HEK293 (cell line): ENCODE measurements around the gene TIMM50.

ENCODE experiments used
- BCL11A ChIP-seq: fragments of 450-650 bp; formaldehyde crosslinking; IDR thresholded peaks from 2 replicates; pipeline ENCODE4 v1.5.1; 2016; ENCODE audit warnings: low read depth, missing biosample characterization, missing genetic modification characterization
- GLIS2 ChIP-seq: fragments of 450-650 bp; formaldehyde crosslinking; IDR thresholded peaks from 2 replicates; pipeline ENCODE4 v1.5.1; 2016; ENCODE audit warnings: missing biosample characterization, missing genetic modification characterization
- HOXA7 ChIP-seq: sonication (generic); formaldehyde crosslinking; IDR thresholded peaks from 2 replicates; pipeline ENCODE4 v1.8.1; 2022; ENCODE audit warnings: missing genetic modification reagents, borderline replicate concordance
- OSR2 ChIP-seq: fragments of 450-650 bp; formaldehyde crosslinking; IDR thresholded peaks from 2 replicates; pipeline ENCODE4 v1.5.1; 2016; ENCODE audit warnings: missing biosample characterization, missing genetic modification characterization
- ZBTB17 ChIP-seq: fragments of 450-650 bp; formaldehyde crosslinking; IDR thresholded peaks from 2 replicates; pipeline ENCODE4 v1.5.1; 2016; ENCODE audit warnings: missing biosample characterization, missing genetic modification characterization
- ZBTB48 ChIP-seq: fragments of 450-650 bp; formaldehyde crosslinking; IDR thresholded peaks from 2 replicates; pipeline ENCODE4 v1.5.1; 2016; ENCODE audit warnings: missing biosample characterization, missing genetic modification characterization
- ZIC2 ChIP-seq: fragments of 450-650 bp; formaldehyde crosslinking; IDR thresholded peaks from 2 replicates; pipeline ENCODE4 v1.5.1; 2016; ENCODE audit warnings: missing biosample characterization, missing genetic modification characterization
- ZNF341 ChIP-seq: fragments of 450-650 bp; formaldehyde crosslinking; IDR thresholded peaks from 2 replicates; pipeline ENCODE4; 2016; ENCODE audit warnings: low read depth, missing biosample characterization, missing genetic modification characterization
- ZNF350 ChIP-seq: fragments of 450-650 bp; formaldehyde crosslinking; IDR thresholded peaks from 2 replicates; pipeline ENCODE4 v1.5.0; 2017; ENCODE audit warnings: missing biosample characterization, mild to moderate bottlenecking, missing genetic modification characterization
- ZNF366 ChIP-seq: fragments of 450-650 bp; formaldehyde crosslinking; conservative IDR thresholded peaks from 2 replicates; pipeline ENCODE4 v1.5.1; 2016; ENCODE audit warnings: missing biosample characterization, missing genetic modification characterization
- ZNF561 ChIP-seq: fragments of 450-650 bp; IDR thresholded peaks from 2 replicates; pipeline ENCODE4 v1.5.1; 2018; ENCODE audit warnings: missing biosample characterization, missing genetic modification characterization, borderline replicate concordance
- ZNF654 ChIP-seq: fragments of 450-650 bp; formaldehyde crosslinking; IDR thresholded peaks from 2 replicates; pipeline ENCODE4 v1.5.1; 2016; ENCODE audit warnings: low read depth, missing biosample characterization, missing genetic modification characterization
- ZNF660 ChIP-seq: fragments of 450-650 bp; IDR thresholded peaks from 2 replicates; pipeline ENCODE4 v1.5.1; 2018; ENCODE audit warnings: missing biosample characterization, mild to moderate bottlenecking, missing genetic modification characterization
- ZNF707 ChIP-seq: fragments of 450-650 bp; formaldehyde crosslinking; IDR thresholded peaks from 2 replicates; pipeline ENCODE4 v1.5.1; 2016; ENCODE audit warnings: missing biosample characterization, missing genetic modification characterization
- ZNF830 ChIP-seq: fragments of 450-650 bp; IDR thresholded peaks from 2 replicates; pipeline ENCODE4 v1.5.0; 2018; ENCODE audit warnings: missing biosample characterization, missing genetic modification characterization, low read depth, mild to moderate bottlenecking, moderate library complexity
- ZSCAN23 ChIP-seq: fragments of 450-650 bp; formaldehyde crosslinking; IDR thresholded peaks from 2 replicates; pipeline ENCODE4 v1.5.1; 2016; ENCODE audit warnings: missing biosample characterization, missing genetic modification characterization
- ZSCAN30 ChIP-seq: fragments of 450-650 bp; IDR thresholded peaks from 2 replicates; pipeline ENCODE4 v1.5.1; 2018; ENCODE audit warnings: missing biosample characterization, mild to moderate bottlenecking, missing genetic modification characterization, moderate library complexity
- TF ChIP-seq, protein P1 (sequence below): fragments of 450-650 bp; IDR thresholded peaks from 2 replicates; pipeline ENCODE4 v1.5.1; 2018; ENCODE audit warnings: missing biosample characterization, mild to moderate bottlenecking, missing genetic modification characterization
- TF ChIP-seq, protein P2 (sequence below): fragments of 450-650 bp; formaldehyde crosslinking; IDR thresholded peaks from 2 replicates; pipeline ENCODE4 v1.5.1; 2016; ENCODE audit warnings: missing biosample characterization, missing genetic modification characterization
- TF ChIP-seq, protein P3 (sequence below): fragments of 450-650 bp; formaldehyde crosslinking; optimal IDR thresholded peaks from 2 replicates; pipeline ENCODE3; 2016; ENCODE audit warnings: missing biosample characterization, mild to moderate bottlenecking, missing genetic modification characterization
- TF ChIP-seq, protein P4 (sequence below): fragments of 450-650 bp; formaldehyde crosslinking; conservative IDR thresholded peaks from 2 replicates; pipeline ENCODE4 v1.5.1; 2016; ENCODE audit warnings: low read depth, missing biosample characterization, missing genetic modification characterization
- TF ChIP-seq, protein P5 (sequence below): sonication (generic); formaldehyde crosslinking; IDR thresholded peaks from 2 replicates; pipeline ENCODE4 v1.8.1; 2022; ENCODE audit warnings: mild to moderate bottlenecking, moderate library complexity, missing genetic modification reagents

TIMM50 gene

DNA sequence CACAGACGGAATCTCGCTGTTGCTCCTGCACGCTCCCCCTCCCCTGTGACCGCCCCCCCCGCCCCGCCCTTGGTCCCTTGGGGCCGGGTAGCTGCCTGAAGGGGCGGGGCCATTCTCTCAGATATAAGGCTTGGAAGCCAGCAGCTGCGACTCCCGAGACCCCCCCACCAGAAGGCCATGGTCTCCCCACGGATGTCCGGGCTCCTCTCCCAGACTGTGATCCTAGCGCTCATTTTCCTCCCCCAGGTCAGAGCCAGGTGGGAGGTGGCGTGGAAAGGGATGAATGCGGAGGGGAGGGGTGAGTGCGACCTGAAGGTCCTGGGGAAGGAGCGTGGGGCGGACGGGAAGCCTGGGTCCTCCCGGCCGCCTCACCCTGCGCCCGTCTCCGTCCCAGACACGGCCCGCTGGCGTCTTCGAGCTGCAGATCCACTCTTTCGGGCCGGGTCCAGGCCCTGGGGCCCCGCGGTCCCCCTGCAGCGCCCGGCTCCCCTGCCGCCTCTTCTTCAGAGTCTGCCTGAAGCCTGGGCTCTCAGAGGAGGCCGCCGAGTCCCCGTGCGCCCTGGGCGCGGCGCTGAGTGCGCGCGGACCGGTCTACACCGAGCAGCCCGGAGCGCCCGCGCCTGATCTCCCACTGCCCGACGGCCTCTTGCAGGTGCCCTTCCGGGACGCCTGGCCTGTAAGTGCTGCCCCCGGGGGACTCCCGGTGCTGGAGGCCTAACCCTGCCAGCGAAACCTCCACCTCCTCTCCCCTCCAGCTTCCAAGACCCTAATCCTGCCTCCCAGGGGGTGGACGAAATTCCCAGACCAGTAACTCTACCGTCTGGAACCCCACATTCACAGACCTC is 18.4 kb downstream of the TIMM50 start, which contains the start of gene DLL3 (continued):
- TF ChIP-seq ZNF341 (tag by site-specific recombination) (peak; percentile 75; the same call in 1 of the 2 replicates), OSR2 (tag by site-specific recombination) (0 out of 2 replicates have a peak, but pooled peaks have one; percentile 1), ZNF366 (tag by site-specific recombination) (0 out of 2 replicates have a peak, but pooled peaks have one; percentile 10), ZNF561 (tag by site-specific recombination) (peak; percentile 39; the same call in 1 of the 2 replicates), ZBTB48 (tag by site-specific recombination) (no peak; the same call in 1 of the 2 replicates), ZNF660 (tag by site-specific recombination) (no peak), ZNF654 (tag by site-specific recombination) (no peak), ZSCAN30 (tag by site-specific recombination) (no peak), BCL11A (tag by site-specific recombination) (no peak), ZSCAN23 (tag by site-specific recombination) (no peak), HOXA7 (no peak), ZNF830 (tag by site-specific recombination) (no peak), ZBTB17 (no peak), GLIS2 (tag by site-specific recombination) (peak; percentile 36; the same call in 1 of the 2 replicates), ZNF350 (tag by site-specific recombination) (no peak), ZIC2 (peak; percentile 42; the same call in 1 of the 2 replicates), ZNF707 (tag by site-specific recombination) (no peak)
- TF ChIP-seq, protein P1, sequence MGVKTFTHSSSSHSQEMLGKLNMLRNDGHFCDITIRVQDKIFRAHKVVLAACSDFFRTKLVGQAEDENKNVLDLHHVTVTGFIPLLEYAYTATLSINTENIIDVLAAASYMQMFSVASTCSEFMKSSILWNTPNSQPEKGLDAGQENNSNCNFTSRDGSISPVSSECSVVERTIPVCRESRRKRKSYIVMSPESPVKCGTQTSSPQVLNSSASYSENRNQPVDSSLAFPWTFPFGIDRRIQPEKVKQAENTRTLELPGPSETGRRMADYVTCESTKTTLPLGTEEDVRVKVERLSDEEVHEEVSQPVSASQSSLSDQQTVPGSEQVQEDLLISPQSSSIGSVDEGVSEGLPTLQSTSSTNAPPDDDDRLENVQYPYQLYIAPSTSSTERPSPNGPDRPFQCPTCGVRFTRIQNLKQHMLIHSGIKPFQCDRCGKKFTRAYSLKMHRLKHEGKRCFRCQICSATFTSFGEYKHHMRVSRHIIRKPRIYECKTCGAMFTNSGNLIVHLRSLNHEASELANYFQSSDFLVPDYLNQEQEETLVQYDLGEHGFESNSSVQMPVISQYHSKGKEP = no peak
- TF ChIP-seq, protein P2, sequence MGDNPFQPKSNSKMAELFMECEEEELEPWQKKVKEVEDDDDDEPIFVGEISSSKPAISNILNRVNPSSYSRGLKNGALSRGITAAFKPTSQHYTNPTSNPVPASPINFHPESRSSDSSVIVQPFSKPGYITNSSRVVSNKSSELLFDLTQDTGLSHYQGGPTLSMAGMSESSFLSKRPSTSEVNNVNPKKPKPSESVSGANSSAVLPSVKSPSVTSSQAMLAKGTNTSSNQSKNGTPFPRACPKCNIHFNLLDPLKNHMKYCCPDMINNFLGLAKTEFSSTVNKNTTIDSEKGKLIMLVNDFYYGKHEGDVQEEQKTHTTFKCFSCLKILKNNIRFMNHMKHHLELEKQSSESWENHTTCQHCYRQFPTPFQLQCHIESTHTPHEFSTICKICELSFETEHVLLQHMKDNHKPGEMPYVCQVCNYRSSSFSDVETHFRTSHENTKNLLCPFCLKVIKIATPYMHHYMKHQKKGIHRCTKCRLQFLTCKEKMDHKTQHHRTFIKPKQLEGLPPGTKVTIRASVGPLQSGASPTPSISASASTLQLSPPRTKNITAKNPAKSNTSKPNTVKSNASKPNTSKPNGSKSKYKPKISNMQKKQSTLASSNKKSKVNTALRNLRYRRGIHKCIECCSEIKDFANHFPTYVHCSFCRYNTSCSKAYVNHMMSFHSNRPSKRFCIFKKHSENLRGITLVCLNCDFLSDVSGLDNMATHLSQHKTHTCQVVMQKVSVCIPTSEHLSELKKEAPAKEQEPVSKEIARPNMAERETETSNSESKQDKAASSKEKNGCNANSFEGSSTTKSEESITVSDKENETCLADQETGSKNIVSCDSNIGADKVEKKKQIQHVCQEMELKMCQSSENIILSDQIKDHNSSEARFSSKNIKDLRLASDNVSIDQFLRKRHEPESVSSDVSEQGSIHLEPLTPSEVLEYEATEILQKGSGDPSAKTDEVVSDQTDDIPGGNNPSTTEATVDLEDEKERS (tag by site-specific recombination) = no peak
- TF ChIP-seq, protein P3, sequence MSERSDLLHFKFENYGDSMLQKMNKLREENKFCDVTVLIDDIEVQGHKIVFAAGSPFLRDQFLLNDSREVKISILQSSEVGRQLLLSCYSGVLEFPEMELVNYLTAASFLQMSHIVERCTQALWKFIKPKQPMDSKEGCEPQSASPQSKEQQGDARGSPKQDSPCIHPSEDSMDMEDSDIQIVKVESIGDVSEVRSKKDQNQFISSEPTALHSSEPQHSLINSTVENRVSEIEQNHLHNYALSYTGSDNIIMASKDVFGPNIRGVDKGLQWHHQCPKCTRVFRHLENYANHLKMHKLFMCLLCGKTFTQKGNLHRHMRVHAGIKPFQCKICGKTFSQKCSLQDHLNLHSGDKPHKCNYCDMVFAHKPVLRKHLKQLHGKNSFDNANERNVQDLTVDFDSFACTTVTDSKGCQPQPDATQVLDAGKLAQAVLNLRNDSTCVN (tag by site-specific recombination) = peak; percentile 33
- TF ChIP-seq, protein P4, sequence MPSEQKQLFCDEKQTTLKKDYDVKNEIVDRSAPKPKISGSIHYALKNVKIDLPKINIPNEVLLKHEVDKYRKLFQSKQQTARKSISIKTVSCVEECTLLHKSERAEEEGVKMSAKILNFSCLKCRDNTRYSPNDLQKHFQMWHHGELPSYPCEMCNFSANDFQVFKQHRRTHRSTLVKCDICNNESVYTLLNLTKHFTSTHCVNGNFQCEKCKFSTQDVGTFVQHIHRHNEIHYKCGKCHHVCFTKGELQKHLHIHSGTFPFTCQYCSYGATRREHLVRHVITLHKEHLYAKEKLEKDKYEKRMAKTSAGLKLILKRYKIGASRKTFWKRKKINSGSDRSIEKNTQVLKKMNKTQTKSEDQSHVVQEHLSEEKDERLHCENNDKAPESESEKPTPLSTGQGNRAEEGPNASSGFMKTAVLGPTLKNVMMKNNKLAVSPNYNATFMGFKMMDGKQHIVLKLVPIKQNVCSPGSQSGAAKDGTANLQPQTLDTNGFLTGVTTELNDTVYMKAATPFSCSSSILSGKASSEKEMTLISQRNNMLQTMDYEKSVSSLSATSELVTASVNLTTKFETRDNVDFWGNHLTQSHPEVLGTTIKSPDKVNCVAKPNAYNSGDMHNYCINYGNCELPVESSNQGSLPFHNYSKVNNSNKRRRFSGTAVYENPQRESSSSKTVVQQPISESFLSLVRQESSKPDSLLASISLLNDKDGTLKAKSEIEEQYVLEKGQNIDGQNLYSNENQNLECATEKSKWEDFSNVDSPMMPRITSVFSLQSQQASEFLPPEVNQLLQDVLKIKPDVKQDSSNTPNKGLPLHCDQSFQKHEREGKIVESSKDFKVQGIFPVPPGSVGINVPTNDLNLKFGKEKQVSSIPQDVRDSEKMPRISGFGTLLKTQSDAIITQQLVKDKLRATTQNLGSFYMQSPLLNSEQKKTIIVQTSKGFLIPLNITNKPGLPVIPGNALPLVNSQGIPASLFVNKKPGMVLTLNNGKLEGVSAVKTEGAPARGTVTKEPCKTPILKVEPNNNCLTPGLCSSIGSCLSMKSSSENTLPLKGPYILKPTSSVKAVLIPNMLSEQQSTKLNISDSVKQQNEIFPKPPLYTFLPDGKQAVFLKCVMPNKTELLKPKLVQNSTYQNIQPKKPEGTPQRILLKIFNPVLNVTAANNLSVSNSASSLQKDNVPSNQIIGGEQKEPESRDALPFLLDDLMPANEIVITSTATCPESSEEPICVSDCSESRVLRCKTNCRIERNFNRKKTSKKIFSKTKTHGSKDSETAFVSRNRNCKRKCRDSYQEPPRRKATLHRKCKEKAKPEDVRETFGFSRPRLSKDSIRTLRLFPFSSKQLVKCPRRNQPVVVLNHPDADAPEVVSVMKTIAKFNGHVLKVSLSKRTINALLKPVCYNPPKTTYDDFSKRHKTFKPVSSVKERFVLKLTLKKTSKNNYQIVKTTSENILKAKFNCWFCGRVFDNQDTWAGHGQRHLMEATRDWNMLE (tag by site-specific recombination) = no peak
- TF ChIP-seq, protein P5, sequence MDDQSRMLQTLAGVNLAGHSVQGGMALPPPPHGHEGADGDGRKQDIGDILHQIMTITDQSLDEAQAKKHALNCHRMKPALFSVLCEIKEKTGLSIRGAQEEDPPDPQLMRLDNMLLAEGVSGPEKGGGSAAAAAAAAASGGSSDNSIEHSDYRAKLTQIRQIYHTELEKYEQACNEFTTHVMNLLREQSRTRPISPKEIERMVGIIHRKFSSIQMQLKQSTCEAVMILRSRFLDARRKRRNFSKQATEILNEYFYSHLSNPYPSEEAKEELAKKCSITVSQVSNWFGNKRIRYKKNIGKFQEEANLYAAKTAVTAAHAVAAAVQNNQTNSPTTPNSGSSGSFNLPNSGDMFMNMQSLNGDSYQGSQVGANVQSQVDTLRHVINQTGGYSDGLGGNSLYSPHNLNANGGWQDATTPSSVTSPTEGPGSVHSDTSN = no peak
